ENCODE data around the gene KCNQ1.

The KCNQ1 gene

DNA sequence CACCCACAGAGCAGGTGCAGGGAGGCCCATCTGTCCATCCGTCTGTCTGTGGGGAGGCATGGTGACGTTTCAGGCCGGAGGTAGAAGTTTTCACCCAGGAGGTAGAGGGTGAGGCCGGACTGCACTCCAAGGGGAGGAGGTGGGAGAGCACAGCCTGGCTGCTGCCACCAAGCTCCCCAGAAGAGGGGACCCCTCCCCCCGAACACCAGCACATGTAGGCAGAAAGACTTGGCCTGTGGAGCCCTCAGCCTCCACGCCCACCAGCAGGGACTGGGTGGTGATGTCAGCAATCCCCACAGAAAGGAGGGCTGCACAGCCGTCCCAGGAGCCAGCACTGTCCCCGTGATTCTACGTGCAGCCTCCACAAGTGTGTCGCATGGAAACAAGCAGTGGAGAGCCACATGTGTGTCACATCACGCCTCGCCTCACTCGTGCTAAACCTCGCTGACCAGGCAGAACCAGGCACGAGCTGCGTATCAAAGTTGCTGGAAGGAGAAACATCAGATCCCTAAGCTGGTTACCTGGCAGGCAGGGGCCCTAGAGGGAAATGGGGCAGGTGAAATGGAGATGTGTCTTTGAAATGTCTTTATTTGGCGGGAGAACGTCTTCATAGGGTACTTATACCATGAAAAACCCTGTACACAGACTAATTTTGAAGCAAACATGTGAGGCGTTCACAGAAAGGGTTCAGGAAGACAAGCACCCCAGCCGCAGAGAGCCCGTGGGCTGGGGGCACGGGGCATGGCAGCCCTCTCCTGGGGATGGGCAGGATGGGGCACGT is 391.7 kb downstream of the KCNQ1 start:
- DNase-seq (ENCODE audit: low read depth in 2 of 2): no peak

- no peak for DNase-seq (ENCODE audit: low read depth in 2 of 2)
These were observed 392.3 kb downstream of the KCNQ1 start for GRCh38 chr11:2837096-2837601.

GRCh38 chr11:2837651-2838050 is 392.8 kb downstream of the KCNQ1 start:
- no peak for DNase-seq (ENCODE audit: low read depth in 2 of 2)

GRCh38 chr11:2838091-2838490 is 393.3 kb downstream of the KCNQ1 start:
- no peak for DNase-seq (ENCODE audit: low read depth in 2 of 2)

- DNase-seq (ENCODE audit: low read depth in 2 of 2): no peak
These were observed 394.0 kb downstream of the KCNQ1 start for GRCh38 chr11:2838676-2839294.

- DNase-seq (ENCODE audit: low read depth in 2 of 2): no peak
These were observed 394.7 kb downstream of the KCNQ1 start for GRCh38 chr11:2839395-2839943.

GRCh38 chr11:2841411-2842190 is 396.8 kb downstream of the KCNQ1 start:
- no peak for DNase-seq (ENCODE audit: low read depth in 2 of 2)

- no peak for DNase-seq (ENCODE audit: low read depth in 2 of 2)
These were observed 398.1 kb downstream of the KCNQ1 start for GRCh38 chr11:2842876-2843275.

DNA sequence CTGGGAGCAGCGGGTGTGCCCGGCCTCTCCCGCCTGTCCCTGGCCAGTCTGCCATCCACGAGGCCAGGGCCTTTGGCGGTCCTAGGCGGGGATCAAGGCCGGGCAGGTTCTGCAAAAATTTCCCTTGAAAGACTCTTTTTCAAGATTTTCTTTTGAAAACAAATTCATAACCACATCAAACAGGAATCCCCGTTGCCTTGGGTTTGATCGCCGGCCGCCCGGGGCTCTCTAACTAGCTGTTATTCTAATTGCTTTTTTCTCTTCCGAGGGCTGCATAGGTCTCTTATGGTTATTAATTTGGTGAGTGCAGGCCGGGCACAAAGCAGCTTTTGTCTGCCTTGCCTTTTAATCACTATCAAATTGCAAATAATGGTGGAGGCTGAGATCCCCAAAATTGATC is 398.7 kb downstream of the KCNQ1 start:
- DNase-seq (ENCODE audit: low read depth in 2 of 2): no peak

GRCh38 chr11:2844116-2844842 is 399.5 kb downstream of the KCNQ1 start:
- no peak for DNase-seq (ENCODE audit: low read depth in 2 of 2)

- DNase-seq (ENCODE audit: low read depth in 2 of 2): no peak
These were observed 400.2 kb downstream of the KCNQ1 start for GRCh38 chr11:2844996-2845395.

DNA sequence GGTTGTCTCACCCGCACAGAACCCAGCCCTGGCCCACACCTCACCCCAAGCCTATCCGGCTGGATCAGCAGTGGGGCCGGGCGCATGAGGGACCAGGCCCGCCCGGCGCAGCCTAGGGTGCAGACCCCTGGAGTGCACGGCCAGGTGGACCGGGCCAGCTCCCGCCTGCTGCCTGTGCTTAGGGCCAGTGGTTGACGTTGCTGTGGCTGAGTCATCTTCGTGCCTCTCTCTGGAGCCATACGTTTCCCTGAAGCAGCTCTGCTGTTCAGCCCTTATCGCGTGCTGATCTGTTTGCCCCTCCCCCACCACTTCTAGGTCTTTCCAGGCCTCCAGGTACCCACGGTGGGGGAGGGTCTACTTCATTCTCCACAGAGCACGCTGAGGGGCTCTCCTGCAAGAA is 401.2 kb downstream of the KCNQ1 start:
- no peak for DNase-seq (ENCODE audit: low read depth in 2 of 2)

DNA sequence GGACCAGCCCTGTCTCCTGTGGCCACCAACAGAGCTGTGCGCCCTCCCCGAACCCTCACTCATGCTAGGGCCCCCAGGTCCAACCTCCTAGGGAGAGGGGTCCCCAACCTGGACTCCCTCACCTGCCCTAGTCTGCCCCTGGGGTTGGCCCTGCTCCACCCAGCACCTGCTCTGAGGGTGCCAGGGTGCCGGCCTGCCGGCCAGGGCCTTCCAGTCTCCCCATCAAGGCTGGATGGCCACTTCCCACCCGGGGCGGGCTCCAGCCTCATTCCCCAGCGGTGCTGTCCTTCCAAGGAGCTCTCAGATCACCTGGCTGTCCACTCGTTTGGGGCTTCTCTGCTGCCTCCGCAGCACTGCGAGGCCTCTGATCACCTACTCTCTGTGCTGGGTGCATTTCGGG is 401.7 kb downstream of the KCNQ1 start:
- DNase-seq (ENCODE audit: low read depth in 2 of 2): no peak

DNA sequence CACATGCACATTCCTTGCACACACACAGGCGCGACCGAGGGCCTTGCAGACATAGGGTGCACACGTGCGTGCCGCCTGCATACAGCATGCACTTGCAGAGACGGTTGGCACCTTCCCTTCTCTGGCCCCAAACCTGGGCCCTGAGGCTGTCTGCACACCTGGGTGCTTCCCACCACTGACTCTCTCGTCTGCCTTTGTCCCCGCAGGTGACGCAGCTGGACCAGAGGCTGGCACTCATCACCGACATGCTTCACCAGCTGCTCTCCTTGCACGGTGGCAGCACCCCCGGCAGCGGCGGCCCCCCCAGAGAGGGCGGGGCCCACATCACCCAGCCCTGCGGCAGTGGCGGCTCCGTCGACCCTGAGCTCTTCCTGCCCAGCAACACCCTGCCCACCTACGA is 402.8 kb downstream of the KCNQ1 start:
- DNase-seq (ENCODE audit: low read depth in 2 of 2): no peak

- DNase-seq (ENCODE audit: low read depth in 2 of 2): no peak
These were observed 403.7 kb downstream of the KCNQ1 start for GRCh38 chr11:2848497-2848896.

DNA sequence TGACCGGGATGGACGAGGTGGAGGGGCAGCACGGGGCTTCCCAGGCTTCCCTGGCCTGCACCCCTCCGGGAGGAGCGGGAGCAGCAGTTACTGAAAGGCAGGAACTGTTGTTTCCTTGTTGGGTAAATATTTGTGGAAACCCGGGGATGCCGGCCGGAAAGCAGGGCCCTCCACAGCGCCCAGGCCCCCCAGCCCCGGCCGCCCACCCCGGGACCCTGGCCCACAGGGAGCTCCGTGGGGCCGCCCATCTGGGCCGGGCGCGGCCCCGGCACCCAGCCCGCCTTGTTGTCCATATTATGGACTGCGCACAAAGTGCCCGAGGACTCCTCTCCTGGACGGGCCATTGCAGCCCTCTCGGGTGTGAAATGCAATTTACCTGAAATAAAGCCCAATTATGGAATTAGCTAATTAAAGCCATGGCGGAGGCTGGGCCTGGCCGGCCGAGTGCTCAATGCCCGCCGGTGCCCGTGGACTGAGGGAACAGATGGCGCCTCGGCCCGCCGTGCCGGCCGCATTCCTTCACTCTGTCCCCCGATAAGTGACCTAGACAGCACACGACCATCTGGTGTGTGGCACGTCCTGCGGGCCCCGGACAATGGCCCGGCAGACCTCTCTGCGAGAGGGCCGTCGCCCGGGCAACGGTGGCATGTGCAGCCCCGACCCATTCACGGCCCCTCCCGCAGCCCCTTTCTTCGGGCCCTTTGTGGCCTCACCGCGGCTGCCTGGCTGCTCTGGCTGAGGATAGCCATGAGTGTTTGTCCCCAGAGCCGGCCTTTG is 405.4 kb downstream of the KCNQ1 start:
- no peak for DNase-seq (ENCODE audit: low read depth in 2 of 2)

DNA sequence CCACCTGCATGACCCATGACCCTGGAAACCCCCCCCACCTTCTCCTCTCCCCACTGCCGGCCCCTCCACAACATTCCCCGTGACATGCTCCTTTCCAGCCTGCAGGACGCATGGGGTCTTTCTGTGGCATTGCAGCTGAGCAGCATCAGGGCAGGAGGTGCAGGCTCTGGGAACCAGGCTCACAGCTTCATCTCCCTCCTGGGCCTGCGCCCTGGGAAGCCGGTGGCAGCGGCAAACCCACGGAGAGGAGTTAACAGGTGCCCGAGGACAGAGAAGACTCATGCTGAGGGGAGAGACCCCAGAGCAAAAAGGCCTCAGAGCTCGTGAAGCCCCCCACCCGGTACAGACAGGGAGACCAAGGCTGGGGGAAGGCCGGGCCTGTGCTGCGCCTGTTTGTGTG is 408.6 kb downstream of the KCNQ1 start:
- no peak for DNase-seq (ENCODE audit: low read depth in 2 of 2)

- no peak for DNase-seq (ENCODE audit: low read depth in 2 of 2)
These were observed 409.3 kb downstream of the KCNQ1 start for GRCh38 chr11:2853997-2854560.

DNA sequence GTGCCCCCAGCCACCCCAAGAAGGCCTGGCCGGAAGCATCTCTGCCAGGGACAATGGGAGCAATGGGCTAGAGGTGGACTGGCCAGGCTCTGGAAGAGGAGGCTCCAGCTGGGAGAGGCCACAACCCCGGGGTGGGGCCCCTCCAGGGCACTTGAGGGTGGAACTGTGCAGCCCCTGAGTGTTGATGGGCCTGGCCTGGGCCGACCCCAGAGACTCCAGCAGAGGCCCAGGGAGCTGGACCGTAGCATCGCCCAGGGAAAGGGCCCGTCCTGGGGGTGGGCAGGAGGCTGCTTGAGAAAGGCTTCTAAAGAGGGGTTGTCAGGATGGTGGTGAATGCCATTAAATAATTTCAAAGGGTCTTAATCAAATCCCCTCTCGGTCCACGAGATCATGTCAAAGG is 410.4 kb downstream of the KCNQ1 start:
- DNase-seq (ENCODE audit: low read depth in 2 of 2): no peak

GRCh38 chr11:2857276-2857675 is 412.5 kb downstream of the KCNQ1 start:
- DNase-seq (ENCODE audit: low read depth in 2 of 2): no peak

DNA sequence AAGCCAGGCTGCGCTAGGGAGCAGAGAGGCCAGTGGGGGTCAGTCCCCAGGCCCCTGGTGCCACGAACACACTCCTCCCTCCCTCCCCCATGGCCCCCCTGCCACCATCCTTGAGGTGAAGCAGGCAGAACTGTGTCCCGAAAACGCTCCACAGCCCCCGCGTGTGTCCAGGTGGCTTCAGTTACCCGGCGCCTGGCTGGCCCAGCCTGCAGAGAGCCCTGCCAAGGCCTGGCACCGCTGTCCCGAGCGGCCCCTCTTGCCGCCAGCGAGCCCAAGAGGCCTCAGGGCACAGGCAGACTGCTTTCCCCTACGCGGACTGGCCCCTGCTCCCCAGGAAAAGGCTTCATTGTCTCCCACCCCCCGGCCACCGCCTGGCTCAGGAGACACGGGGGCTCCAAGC is 413.1 kb downstream of the KCNQ1 start:
- DNase-seq (ENCODE audit: low read depth in 2 of 2): no peak

Data from stimulated activated CD4-positive, alpha-beta T cell treated with anti-CD3 and anti-CD28 coated beads, Interleukin-12 subunit alpha, Interleukin-12 subunit beta, amount 100 ng/mL, for 24 hours (primary cell).